GM19025 (cell line): Measurements from ENCODE around the gene SLC66A1.

Experiments used
- ATAC-seq: cut with Tn5 transposase; IDR thresholded peaks from one replicate; pipeline ENCODE4 v1.9.1; 2021; ENCODE audit warnings: mild to moderate bottlenecking, low read depth, moderate library complexity; ENCODE audit not compliant: unreplicated experiment

The SLC66A1 gene

GRCh38 chr1:19341201-19342061 lies 29.3 kb downstream of the SLC66A1 start:
- ATAC-seq = no peak

DNA sequence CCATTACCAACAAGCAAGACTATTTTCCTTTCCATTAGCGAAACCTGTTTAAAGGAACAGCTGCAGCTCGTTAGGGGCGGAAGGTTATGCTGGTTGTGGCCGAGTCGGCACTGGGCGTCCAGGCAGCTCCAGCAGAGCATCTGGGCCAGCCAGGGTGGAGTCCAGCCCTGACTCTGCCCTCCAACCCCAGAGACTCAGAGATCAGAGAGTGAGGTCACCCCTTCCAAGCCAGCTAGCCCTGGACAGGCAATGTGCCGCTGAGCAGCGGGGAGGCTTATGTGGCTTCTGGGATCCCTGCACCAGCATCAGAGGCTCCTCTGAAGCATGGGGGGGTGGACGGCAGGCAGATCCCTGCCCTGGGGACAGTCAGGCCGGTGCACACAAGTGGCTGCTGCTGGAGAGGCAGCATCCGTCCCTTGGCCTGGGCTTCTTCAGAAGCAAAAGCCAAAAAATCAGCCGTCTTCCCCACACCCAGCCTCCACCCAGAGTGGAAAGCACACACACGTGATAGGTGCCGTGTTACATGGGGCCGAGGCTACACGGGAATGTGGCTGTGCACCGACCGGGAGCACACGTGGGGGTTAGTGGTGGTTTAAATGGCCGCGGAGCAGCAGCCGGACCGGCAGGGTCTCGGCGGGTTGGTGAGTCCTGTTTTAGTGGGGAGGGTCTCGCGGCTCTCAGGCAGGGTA lies 30.1 kb downstream of the SLC66A1 start:
- ATAC-seq = no peak

DNA sequence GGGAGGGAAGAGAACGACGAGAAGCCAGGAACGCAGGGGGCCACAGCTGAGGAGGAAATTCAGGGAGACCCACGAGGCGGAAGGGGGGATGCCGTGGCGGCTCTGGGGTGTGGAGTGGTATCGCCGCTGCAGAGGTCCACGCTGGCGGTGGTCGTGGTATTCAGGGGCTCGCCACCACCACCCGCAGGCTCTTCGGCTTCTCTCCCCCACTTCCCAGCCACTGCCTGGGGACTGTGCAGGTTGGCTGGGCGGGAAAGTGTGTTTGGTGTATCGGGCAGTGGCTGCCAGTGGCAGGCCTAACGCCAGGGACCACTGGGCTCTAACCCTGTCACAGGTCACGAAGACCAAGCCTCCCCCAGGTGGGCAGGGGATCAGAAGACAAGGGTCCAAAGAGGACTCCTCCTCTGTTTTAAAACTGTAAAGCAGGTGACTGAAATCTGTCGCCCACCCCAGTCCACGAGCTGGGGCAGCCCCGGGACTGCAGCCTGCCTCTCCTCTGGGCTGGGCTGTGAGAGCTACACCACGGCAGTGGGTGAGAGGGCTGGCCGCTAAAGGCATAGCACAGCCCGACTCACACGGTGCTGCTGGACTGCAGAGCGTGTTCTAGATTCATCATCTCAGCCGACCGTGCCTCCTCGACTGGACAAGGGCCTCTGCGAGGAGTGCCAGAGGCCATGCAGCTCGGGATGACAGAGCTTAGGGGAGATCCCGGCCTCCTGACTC lies 30.9 kb downstream of the SLC66A1 start:
- ATAC-seq = no peak

DNA sequence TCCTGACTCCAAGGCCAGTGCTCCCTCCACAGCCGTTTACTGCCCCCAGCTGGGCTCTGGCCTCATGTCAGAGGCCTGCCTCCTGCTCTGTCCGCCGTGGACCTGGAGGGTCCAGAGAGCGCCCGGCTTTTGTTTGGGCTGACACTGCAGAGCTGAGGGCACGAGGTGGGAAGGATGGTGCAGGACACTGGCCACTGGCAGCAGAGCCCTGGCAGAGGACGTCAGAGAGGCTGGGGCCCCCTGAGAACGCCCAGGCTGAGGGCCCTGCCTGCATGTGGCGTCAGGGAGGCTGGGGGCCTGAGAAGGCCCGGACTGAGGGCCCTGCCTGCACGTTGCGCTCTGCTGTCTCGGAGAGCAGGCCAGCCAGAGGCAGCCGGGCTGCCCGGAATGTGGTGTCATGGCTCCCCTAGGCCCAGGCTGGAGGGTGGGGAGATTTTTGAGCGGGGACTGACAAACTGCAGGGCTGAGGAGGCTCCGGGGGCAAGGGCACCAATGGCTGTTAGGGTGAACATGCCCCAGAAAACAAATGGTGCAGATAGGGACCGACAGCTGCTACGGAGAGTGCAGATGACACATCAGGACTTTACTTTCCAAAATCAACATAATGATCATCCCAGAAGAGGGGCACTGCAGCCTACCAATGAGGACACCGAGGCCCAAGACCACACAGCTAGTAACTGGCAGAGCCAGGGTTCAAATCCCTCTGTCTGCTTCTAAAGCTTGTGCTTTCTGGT lies 31.7 kb downstream of the SLC66A1 start:
- no peak for ATAC-seq

DNA sequence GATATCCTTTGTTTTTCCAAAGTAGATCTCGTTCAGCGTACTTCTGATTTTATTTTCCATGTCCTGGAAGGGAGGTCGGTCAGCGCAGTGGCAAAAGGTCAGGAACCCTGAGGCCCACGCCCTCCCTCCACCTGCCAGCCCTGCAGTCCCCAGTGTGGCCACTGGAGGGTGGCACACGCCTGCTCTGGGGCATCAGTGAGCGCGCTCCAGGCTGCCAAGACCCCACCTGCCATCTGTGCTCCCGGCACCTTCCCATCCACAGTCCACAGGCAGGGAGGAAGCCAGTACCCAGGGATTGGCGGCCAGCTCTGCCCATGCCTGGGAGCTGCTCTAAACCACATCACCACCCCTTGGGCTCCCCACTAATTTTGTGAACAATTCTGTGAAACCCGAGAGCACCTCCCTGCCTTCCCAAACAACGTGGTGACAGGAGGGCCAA lies 32.3 kb downstream of the SLC66A1 start:
- ATAC-seq = no peak

DNA sequence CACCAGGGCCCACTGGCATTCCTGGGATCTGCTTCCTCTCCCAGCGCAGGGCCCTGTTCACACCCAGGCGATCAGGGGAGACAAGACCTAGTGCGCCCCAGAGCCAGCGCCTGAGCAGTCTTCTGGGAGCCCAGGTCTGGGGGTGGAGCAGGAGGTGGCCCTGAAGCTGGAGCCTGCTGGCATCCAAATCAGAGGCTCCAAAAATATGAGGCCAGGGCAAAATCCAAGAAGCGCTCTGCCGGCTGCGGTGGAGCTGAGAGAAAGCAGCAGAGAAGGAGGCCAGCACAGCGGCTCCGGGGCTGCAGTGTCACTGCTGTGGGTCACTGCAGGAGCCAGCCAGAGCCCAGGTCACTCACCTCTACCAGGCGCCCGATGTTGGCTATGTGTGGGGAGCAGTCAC lies 32.7 kb downstream of the SLC66A1 start:
- no peak for ATAC-seq

DNA sequence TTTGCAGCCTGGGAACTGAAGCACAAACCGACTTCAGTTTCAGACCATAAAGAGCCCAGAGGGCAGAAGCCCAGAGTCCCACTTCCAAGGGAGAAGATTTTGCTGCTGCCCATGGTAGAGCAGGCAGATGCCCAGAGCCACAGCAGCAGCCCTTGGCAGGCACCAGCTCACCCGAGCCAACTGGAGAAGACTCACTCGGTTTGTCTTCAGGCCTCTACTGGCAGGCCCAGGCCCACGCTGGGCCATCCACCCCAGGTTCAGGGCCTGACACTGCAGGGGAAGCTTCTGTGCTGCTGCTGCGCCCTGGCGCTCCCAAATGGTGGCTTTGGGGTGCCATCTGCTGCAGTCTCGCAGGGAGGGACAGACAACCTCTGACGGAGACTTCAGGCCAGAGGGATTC lies 33.3 kb downstream of the SLC66A1 start:
- no peak for ATAC-seq

DNA sequence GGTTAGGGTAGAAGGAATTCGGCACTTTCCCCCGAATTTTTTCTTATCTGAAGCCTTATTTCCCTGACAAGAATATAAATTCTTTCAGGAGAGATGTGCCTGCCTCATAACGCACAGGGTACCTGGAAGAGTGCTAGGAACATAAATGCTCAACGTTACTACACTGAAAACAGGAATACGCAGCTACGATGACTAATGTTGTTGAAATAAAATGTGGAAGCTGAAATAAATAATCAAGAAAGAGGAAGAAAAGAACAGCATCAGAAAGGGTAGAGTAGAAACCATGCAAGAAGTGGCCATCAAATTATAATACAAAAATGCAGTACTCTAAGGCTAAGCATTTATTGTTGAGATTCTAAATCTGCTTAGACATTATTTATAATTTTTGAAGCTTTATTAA lies 33.9 kb downstream of the SLC66A1 start:
- no peak for ATAC-seq

GRCh38 chr1:19347533-19348172 lies 35.5 kb downstream of the SLC66A1 start:
- no peak for ATAC-seq

GRCh38 chr1:19348441-19349198 lies 36.5 kb downstream of the SLC66A1 start:
- ATAC-seq = no peak

GRCh38 chr1:19349999-19350398 lies 37.9 kb downstream of the SLC66A1 start:
- ATAC-seq = no peak

DNA sequence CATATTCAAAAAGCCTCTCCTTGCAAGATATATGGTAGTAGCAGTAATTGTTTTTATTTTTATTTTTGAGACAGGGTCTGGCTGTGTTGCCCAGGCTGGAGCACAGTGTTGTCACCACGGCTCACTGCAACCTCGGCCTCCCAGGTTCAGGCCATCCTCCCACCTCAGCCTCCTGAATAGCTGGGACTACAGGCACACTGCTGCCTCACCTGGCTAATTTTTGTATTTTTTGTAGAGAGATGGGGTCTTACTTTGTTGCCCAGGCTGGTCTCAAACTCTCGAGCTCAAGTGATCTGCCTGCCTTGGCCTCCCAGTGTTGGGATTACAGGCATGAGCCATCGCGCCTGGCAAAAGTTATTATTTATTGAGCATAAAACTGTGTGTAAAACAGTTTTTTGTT lies 38.4 kb downstream of the SLC66A1 start:
- no peak for ATAC-seq

- no peak for ATAC-seq
These were observed 39.7 kb downstream of the SLC66A1 start for GRCh38 chr1:19351873-19352272.

- no peak for ATAC-seq
These were observed 40.7 kb downstream of the SLC66A1 start for GRCh38 chr1:19352839-19353238.

DNA sequence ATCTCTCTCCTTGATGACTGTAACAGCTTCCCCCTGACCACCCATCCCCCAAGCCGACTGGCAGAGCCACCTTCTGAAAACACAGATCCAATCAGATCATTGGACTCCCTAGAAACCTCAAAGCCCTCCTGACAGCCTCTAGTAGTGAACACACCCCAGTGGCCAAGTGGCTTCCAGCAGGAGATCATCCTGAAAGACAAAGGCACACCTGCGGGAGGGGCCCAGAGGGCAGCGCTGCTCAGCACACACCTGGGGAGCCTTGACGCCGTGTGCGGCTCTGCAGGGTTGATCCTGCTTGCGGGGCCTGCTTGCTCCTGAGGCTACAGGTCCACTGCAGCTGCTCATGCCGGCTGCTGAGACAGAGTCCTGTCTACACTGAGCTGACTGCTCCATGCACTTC lies 41.5 kb downstream of the SLC66A1 start:
- ATAC-seq = no peak

DNA sequence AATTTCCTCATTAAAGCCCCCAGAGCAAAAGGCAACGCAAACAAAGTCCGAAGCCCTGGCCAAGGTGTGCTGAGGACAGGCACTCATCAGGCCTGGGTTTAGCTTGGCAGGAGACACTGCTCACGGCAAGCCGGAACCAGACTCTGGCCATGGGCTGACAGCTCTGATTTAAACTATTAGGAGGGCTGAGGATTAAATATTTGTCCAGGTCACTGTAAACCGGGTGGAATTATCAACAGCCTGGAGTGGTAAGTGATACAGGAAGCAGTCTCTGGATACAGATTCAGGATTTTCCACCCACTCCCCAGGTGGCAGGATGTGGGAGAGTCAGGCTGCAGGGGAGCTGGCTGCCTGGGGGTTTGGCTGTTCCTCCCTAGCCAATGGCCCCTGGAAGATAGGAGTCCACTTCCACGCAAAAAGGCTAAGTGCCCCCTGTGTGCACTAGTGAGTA lies 42.4 kb downstream of the SLC66A1 start:
- no peak for ATAC-seq

- no peak for ATAC-seq
These were observed 44.1 kb downstream of the SLC66A1 start for GRCh38 chr1:19356266-19356665.

GRCh38 chr1:19357299-19357986 lies 45.3 kb downstream of the SLC66A1 start:
- ATAC-seq = no peak

DNA sequence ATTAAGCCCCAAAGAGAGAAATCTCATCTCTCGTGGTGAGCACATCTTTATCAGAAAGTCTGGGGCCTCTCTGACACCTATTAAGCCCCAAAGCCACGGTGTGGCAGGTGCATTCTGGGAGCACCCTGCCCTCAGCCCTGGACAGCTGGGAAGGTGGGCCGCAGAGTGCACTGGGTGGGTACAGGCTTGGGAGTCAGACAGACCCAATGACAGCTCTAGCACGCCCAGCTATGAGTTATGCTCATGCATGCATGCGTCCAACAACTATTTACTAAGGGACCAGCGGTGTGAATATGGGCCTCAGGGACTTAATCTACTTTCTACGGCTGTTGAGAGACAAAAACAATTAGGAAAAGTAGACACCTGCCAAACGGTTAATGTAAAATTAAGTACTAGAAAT lies 46.6 kb downstream of the SLC66A1 start:
- ATAC-seq = no peak
